T-helper 2 cell (primary cell): ENCODE data around the gene DHRS11.

Experiments
- DNase-seq, 5 experiments: peaks; one replicate each; pipeline versions ENCODE4 v3.0.0 to v3.0.0-alpha.2; 2012 to 2022
- total RNA-seq, 2 donors: gene quantifications; one replicate each; lab custom pipeline; 2026; lab: John Stamatoyannopoulos, UW

DHRS11 gene
- total RNA-seq: 4.6 to 9.4 reads per million in 2 donors

GRCh38 chr17:36591434-36592315 lies at the start of gene DHRS11:
Gene DHRS11, plus strand, starts transcription at chr17:36591879. Its CDS starts 131 bp downstream, at chr17:36592010.
- peak; percentile 54 to 76 (median 69) for DNase-seq

GRCh38 chr17:36542755-36543154 lies 48.9 kb upstream of the DHRS11 start:
- DNase-seq: no peak

DNA sequence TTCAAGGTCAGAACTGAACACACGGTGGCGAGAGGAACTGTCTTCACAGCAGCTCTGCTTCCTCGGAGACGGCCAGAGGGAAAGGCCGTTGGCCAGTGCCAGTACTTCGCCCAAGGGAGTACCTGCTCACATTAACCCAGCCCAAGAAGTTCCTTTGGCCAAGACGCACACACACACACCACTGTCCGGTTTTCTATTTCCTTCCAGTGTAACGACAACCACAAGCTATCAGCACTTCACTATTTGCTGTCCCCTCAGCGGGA lies 47.7 kb upstream of the DHRS11 start:
- DNase-seq: peak in 1 of 5 experiments; percentile 39

- peak; percentile 82 to 98 (median 87) for DNase-seq
Observed at GRCh38 chr17:36544307-36545076, 47.2 kb upstream of the DHRS11 start, which contains the start of gene GGNBP2. Gene GGNBP2, plus strand, starts transcription at chr17:36544919. Its CDS starts 806 bp downstream, at chr17:36545725.

DNA sequence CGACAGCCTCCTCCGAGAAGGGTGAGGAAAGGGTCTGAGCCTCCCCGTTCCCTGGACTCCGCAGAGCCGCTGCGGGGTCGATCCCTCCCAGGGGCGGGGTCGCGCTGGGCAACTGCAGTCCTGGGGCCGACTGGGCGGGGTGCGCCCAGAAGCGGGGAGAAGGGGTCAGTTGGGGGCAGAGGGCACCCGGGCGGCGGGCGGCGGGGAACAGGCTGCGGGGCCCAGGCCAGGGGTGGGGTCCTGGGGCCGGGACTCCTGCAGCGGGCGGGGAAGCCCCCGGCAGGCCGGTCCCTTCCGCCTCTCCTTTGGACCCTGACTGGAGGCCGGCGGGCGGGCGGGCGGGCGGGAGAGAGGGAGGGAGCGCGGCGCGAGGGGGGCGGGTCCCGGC lies 46.6 kb upstream of the DHRS11 start:
- DNase-seq: no peak

GRCh38 chr17:36545465-36546417 lies 45.9 kb upstream of the DHRS11 start:
- peak; percentile 91 to 99 (median 96) for DNase-seq

DNA sequence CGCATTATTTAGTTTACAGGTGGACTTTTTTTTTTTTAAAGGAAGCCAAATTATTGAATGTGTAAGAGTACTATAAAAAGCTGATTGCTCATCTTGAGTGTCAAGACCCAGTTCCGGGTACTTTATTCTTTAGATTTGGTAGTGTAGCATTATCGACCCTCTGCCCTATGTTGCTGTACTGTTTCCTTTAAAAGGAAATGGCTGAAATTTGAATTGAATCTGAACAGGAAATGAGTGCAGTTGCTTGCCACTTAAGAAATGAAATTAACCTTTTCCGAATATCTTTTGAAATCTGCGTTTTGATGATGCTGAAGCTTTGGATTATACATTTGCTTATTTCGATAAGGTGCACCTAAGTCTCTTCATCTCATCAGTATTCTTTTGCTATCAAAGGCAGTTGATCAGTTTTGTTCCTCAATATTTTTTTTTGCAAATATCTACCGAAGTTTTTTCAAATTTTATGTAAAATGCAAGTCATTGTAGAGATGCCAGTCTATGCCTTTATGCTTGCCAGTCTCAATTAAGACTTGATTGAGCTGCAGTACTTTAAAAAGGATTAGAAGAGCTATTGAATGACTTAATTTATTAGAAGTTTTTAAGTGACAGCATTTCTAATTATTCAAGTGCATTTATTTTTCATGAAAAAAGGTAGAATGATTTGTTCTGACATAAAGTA lies 45.1 kb upstream of the DHRS11 start:
- DNase-seq: peak in 1 of 5 experiments; percentile 54

DNA sequence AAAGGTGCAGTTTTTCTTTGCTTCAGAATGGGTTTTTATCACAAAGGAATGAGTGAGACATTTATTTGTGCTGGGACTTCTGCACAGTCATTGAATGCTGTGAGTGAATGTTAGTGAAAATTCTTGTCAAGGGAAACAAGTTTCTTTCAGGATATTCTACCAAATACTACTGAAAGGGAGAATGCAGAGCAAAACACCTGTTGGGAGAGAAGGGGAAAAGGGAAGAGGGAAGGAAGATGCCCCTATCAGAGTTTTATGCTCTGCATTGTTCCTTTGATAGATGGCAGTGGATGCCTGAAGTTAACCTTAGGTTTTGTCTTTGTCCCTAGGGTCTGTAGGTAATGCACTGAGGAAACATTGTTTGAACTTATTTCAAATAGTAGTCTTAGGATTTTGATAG lies 43.9 kb upstream of the DHRS11 start:
- no peak for DNase-seq

DNA sequence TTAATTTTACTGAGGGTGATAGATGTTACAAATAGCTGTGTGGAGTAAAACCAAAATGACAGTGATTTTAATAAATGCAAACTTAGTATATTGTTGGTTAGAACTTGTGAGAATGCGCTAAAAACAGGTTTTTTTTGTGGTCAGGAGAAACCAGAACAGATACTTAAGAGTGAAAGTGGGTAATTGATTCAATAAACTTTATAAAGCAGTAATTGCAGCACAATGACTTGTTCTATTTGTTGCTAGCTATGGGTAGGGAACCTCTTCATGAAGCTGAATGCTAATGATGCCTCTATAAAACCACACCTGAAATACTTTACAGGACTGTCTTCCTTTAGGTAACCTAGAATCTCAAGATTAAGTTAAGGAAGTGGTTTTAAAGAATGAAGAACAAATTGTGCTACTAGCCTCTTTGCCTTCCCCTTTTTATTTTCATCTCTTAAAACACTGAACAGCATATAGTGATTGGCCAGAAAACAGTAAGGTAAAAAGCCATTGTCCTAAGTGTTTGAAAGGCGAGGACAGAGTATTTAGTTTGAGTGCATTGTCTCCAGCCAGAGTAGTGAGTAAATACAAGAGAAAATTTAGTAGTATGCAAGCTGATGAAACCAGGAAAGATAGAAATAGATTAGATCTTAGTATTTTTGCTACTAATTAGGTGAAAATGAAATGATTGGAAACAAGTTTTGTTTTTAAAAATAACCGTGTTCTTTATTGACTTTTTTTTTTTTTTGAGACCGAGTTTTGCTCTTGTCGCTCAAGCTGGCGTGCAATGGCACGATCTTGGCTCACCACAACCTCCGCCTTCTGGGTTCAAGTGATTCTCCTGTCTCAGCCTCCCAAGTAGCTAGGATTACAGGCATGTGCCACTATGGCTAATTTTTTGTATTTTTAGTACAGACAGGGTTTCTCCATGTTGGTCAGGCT lies 40.9 kb upstream of the DHRS11 start:
- peak in 2 of 5 experiments; percentile 19 to 72 for DNase-seq

- no peak for DNase-seq
Observed at GRCh38 chr17:36553459-36553858, 38.2 kb upstream of the DHRS11 start.

DNA sequence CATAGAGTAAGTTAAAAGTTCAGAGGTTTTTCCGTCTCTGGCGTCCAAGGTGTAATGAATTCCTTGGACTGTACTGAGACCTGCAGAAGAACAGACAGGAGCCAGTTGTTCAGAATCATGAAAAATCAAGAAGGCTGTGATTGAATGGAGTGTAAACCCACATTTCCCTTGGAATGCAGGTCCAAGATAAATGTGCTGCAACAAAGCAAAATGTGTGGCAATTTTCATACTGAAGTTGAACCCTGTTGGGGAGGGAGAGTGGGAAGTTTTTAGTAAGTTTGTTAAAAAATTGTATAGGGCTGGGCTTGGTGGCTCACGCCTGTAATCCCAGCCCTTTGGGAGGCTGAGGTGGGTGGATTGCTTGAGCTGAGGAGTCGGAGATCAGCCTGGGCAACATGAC lies 25.6 kb upstream of the DHRS11 start:
- no peak for DNase-seq

DNA sequence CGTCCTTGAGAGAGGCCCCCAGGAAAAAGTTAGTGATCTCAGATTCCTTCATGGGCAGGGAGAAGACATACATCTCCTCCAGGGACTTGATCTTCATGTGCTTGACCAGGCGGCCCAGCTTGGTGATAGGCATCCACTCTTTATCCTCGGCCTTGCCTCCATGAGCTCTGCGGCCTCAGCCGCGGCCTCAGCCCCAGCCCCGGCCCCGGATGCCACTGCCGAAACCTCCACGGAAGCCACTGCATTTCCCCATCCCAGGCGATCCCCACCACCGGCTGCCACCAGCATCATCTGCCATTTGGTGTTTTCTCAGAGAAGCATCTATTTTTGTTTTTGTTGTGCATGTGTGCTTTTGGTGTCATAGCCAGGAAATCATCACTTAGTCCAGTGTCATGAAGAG lies 16.7 kb upstream of the DHRS11 start:
- no peak for DNase-seq

GRCh38 chr17:36576793-36577192 lies 14.9 kb upstream of the DHRS11 start:
- DNase-seq: no peak

DNA sequence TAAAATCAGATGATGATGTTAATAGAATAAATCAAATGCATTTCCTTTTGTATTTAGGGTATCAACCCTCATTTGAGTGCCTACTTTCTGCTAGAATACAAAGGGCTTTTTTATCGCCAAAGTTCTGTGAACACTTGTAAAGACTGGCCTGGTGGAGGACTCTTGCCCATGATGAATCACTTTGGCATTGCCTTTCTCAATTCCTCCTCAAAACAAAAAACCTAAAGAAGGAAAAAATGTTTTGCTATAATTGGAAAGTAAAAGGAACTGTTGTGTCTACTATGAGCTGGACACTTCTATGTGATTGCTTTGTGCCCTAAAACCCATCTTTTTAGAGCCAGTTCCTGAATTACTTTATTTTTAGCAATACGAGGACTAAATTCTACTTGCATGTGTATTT lies 13.0 kb upstream of the DHRS11 start:
- DNase-seq: no peak

DNA sequence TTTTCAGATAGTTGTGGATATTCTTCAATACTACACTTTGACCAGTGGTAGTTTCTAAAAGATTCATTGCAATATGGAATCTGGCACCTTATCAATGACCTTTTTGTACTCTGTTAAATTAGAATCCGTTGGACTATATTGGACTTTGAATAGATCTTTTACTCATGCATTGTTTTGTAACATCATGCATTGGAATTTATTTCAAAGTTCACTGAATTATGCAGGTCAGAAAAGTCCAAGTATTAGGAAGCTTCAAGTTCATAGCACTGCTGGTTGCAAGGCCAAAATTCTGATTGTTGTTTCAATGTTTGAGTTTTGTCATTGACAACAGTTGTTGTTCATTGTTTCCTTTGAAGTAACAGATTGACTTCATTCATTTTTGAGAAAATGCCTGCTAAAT lies 7.9 kb upstream of the DHRS11 start:
- DNase-seq: no peak

DNA sequence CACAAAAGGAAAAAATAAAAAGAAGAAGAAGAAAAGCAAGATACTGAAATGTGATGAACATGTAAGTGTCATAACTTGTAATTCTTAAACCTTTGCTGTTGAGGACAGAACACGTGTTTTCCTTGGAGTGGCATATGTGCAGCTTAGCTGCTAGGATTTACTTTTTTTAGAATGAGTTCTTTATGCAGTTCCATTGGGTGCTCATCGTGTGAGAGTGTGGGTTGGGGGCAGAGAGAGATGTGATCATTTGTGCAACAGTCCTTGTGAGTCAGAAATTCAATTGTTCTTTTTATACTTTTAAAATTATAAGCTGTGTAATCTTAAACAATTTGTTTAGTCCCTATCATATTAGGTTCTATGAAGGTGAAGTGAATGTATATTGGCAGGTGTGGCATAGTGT lies 5.5 kb upstream of the DHRS11 start:
- DNase-seq: no peak

DNA sequence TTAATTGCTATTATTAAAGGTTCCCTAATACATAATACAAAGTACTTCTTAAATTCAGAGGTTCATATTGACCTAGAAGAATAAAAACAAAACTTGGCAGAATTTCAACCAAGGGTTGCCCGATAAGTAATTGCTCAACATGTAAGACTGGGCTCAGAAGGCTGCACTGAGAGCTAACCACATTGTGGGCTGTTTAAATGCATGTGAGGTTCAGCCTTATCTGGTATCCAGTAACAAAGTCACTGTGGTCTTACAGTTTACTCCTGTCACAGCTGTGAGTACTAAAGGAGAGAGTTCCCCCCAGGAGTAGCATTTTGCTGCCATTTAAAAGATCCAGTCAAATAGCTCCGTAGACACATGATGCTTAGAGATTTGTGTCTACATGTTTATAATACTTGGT lies 1.6 kb upstream of the DHRS11 start:
- peak in 1 of 5 experiments; percentile 81 for DNase-seq

GRCh38 chr17:36592316-36592715 lies 637 bp downstream of the DHRS11 start:
- DNase-seq: no peak

DNA sequence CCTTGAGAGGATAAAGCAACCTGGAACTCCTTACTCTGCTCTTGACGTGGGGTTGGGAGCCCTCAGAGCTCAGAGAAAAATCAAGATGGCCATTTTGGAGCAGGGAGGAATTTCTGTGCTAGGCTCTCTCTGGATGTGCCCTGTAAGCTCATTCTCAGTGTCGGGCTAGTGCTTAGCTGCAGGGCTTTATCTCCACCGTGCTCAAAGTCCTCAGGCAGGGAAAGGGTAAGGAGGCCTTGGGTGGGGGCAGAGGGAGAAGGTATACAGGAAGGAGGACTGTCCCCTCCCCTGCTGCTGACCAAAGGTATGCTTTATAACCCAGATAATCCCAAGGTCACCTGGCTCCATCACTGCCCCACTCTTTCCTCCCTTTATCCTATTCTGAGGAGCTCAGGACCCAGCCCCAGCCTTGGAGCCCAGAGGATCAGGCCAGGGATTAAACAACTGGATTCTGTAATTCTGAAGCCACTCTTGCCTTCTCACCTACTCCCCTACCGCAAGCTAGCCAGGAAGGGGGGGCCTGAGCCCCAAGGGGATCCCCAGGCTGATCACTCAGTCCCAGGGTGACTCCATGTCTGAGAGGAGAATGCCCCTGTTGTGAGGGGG lies 1.1 kb downstream of the DHRS11 start:
- DNase-seq: no peak

- no peak for DNase-seq
Observed at GRCh38 chr17:36593656-36594316, 2.1 kb downstream of the DHRS11 start.
